GM18526 (cell line): Measurements from ENCODE around the gene ZNF532.

ENCODE experiments used
- POLR2A ChIP-seq: IDR thresholded peaks from 3 replicates; pipeline ENCODE4 v1.6.1; 2011; ENCODE audit not compliant: insufficient read length; ENCODE audit errors: extremely low read depth

Gene ZNF532

GRCh38 chr18:58934933-58935577 is 70.4 kb downstream of the ZNF532 start:
- TF ChIP-seq POLR2A: no peak

DNA sequence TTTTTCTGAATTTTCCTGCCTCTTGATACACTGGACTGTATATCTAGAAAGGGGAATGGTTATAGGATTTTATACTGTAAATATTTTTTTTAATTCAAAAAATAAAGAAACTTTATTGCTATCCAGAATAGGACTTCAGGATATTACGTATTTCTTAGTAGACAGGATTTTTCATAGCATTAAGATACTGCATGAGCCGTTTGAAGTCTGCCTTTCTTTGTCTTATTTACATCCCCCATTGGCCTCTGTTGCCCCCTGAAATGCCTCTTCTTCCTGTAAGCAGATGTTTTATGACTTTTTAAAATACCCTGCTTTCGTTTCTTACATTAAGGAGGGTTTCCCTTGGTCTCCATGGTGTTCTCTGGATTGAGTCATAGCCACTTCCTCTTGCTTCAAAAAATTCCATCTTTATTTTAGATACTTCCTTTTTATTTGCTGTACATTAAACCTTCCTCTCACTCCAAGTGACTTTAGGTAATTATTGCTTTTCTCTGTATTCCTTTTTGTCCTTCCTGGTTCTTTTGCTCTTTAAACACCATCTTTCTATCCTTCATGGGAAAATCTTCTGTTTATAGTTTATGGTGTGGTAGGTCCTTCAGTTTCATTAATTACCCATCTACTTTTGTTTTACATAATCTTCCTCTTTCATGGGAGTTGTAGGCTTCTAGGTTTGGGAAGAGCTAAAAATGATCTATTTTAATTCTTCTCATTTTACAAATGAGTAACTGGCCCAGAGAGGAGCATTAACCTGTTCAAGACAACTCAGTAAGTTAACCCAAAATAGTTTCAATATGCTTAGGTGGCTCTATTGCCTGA is 72.6 kb downstream of the ZNF532 start:
- TF ChIP-seq POLR2A: no peak

GRCh38 chr18:58937887-58938267 is 73.2 kb downstream of the ZNF532 start:
- no peak for TF ChIP-seq POLR2A

GRCh38 chr18:58941426-58942099 is 76.9 kb downstream of the ZNF532 start:
- no peak for TF ChIP-seq POLR2A

DNA sequence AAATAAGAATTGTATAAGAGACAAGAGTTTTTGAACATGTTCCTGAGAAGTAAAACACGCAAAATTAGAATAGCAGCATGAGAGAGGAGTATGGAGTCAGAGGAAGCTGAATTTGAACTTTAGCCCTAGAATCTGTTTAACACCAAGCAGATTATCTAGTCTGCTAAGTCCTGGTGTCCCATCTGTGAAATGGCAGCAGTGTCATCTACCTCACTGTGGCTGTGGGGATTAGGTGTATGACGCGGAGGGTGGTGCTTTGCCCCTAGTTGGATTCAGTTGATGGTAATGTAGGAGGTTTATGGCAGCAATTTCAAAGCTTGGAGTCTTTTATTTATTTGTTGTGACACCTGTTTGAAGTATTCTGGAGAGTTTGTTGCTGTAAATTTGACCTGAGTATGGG is 79.2 kb downstream of the ZNF532 start:
- no peak for TF ChIP-seq POLR2A

DNA sequence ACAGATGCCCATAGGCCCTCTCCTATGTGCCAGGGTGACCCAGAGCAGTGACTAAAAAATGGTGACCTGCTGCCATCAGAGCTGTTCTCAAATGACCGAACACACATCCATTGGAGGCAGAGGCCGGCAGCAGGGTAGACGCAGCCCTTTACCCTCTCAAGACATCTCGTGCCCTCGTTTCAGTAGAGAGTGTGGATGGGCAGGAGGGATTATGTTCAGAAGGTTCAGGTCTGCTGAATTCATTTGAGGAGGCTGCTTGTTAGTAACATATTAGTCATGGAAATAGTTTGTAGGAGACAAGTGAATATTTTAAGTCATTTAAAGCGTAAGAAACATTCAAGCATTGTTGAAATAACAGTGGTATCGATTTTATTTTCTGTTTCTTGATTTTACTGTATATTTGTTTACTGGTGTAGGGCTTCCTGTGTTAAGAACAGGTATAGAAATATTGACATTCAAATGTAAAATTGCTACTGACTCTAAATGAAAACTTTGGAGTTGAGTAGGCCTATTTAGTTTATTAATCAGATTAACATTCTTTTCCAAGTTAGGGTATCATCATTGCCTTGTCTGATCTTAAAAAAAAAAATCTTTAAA is 82.6 kb downstream of the ZNF532 start:
- TF ChIP-seq POLR2A: no peak

GRCh38 chr18:58949031-58949430 is 84.4 kb downstream of the ZNF532 start:
- TF ChIP-seq POLR2A: no peak

- no peak for TF ChIP-seq POLR2A
These were observed 87.5 kb downstream of the ZNF532 start for GRCh38 chr18:58951986-58952702.

DNA sequence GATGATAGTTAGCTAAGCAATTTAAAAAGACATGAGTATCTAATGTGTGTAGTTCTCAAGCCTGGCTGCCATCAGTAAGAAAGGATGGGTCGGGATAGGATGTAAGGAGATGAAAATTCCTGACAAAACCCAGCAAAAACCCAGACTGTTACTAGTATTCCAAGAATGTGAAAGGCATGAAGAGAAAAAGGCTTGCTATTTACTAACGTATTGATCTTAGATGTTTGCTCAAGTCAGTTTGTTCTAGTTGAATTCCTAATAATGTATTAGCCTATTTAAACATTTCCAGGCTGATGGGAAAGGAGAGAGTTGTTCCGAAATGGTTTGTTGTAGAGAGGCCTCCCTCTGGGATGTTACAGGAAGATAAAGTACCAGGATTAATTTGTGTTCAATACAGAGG is 88.2 kb downstream of the ZNF532 start:
- TF ChIP-seq POLR2A: no peak

- no peak for TF ChIP-seq POLR2A
These were observed 89.0 kb downstream of the ZNF532 start for GRCh38 chr18:58953627-58954026.

DNA sequence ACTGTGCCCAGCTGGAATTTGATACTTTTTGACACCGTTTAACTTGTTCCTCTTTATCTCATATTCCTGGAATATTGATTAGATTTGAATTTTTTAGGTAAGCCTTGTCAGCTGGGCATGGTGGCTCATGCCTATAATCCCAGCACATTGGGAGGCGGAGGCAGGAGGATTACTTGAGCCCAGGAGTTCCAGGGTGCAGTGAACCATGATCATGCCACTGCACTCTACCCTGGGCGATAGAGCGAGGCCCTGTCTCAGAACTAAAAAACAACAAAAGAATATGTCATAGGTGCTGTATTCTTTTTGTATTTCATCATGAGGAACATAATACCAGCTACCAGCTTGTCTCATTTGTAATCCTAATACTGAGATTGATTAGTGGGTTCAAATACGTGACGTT is 90.3 kb downstream of the ZNF532 start:
- no peak for TF ChIP-seq POLR2A

DNA sequence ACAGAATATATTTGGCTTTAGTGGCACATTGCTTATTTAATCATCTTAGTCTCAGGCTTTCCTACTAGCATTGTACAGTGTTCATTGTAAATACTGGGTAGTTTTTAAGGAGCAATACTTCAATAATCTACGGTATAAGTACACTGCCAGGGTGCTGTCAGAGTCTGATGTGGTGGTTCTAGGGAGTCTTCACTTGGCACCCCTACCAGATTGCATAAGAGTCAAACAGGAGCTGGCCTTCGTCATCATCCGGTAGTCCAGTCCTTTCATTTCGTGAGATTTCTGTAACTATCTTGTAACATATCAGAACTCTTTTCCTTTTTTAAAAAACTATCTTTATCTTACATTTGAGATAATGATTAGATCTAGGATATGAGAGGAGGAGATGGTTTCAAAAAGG is 91.1 kb downstream of the ZNF532 start:
- TF ChIP-seq POLR2A: no peak

DNA sequence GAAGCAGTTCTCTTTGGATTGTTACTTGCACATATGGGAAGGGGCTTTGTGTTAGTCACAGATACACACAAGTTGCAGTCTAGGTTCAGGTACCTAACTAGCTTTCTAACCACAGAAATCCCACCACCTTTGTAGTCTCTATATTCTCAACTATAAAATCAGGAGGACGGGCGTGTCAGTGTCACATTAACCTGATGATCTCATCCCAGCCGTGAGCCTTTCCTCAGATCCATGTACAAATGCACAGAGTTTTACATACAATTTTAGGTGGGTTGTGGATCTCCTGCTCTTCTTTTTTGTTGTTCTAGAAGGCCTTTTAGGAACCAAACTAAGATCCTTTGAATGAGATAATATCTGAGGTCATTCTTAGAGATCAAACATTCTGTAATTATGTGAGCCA is 94.0 kb downstream of the ZNF532 start:
- TF ChIP-seq POLR2A: no peak

DNA sequence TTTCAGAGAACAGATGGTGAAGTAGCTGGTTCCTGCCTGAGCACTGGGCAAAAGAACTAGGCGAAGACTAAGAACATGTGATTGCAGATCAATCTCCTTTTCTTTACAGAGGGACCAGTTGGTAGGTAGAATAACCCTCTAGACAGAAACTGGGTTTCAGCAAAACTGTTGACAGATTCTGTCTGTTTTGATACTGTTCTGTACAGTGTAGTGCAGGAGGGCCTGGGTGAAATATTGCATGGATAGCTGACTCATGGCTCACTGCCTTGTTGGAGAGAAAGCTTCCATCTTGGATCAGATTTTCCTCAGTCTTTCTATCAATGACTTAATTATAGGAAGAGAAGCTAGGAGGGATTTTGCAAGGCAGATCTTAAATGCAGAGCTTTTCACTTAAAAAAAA is 95.8 kb downstream of the ZNF532 start:
- TF ChIP-seq POLR2A: no peak
